HepG2 (cell line): ENCODE data around the gene RAPGEF5. TPM values are rescaled to one million over a fixed set of nuclear protein-coding genes. Genes with fewer than 3 reads are reported as not detected.

ENCODE experiments used
- ATAC-seq: fragments of 200-7000 bp; cut with Tn5 transposase; 3 replicates; pipeline ENCODE4 v1.9.1; 2020; ENCODE audit warnings: mild to moderate bottlenecking, moderate library complexity
- BruUV-seq: library from RNA; stranded (reverse); fragments of 400-500 nt; replicated peaks from 2 replicates; lab custom pipeline; 2021; lab: Mats Ljungman, UMichigan
- CTCF ChIA-PET: fragments of 300-600 bp; formaldehyde crosslinking; extraction: SDS; loops from one replicate; lab custom pipeline; 2021; ENCODE audit warnings: low total read pairs, inconsistent platforms, low intra/inter-chr PET ratio; lab: Yijun Ruan, JAX
- POLR2A ChIA-PET: fragments of 350-600 bp; sonication (Branson Sonifier 250); formaldehyde crosslinking; loops from one replicate; lab custom pipeline; 2020; ENCODE audit warnings: antibody characterized with exemption, inconsistent platforms; lab: Yijun Ruan, JAX
- DNase-seq: peaks from one replicate; pipeline ENCODE4 v3.0.0-alpha.2; 2015; ENCODE audit warnings: low spot score
- FAIRE-seq: peaks from 3 replicates; lab custom pipeline; 2011; peaks lifted over from hg19 to GRCh38; lab: Jason Lieb, UNC
- H2AFZ ChIP-seq: one replicate; pipeline ENCODE4 v1.6.1; 2011; ENCODE audit warnings: low read length, inconsistent platforms
- H3K27ac ChIP-seq: fragments of 300-600 bp; 3 replicates; pipeline ENCODE4 v1.8.0; 2011; ENCODE audit warnings: mixed run types, mild to moderate bottlenecking, mixed read lengths, low read length, inconsistent platforms; ENCODE audit not compliant: insufficient read depth; ENCODE audit errors: extremely low read length
- H3K27me3 ChIP-seq, 2 experiments: fragments of 200-600 bp in 1 of 2; 2 replicates in 1 of 2; 3 replicates in 1 of 2; pipeline versions ENCODE4 v1.6.0 to v1.8.0; 2011; ENCODE audit warnings: low read length in 2 of 2, mild to moderate bottlenecking in 2 of 2, moderate library complexity in 2 of 2, inconsistent platforms in 1 of 2; ENCODE audit not compliant: insufficient read depth in 2 of 2, control insufficient read depth in 1 of 2
- H3K36me3 ChIP-seq, 2 experiments: fragments of 200-600 bp in 1 of 2; replicated peaks in 1 of 2; 2 replicates in 1 of 2; 3 replicates in 1 of 2; pipeline versions ENCODE4 v1.5.1 to v1.8.0; 2011; ENCODE audit warnings: low read length in 2 of 2, inconsistent platforms in 1 of 2; ENCODE audit not compliant: insufficient read depth in 2 of 2, control insufficient read depth in 1 of 2
- H3K4me1 ChIP-seq: 2 replicates; pipeline ENCODE4 v1.5.1; 2012; ENCODE audit warnings: low read length, inconsistent platforms; ENCODE audit not compliant: insufficient read depth
- H3K4me2 ChIP-seq: 2 replicates; pipeline ENCODE4 v1.6.0; 2011; ENCODE audit warnings: low read depth, low read length, inconsistent platforms
- H3K4me3 ChIP-seq, 3 experiments: fragments of 200-600 bp in 1 of 3; sonication (generic), shearing (Covaris generic) in 1 of 3; replicated peaks in 1 of 3; 2 replicates each; pipeline ENCODE4 v1.5.1; 2011 to 2016; ENCODE audit warnings: low read length in 3 of 3, inconsistent platforms in 2 of 3, low read depth in 2 of 3, mild to moderate bottlenecking in 2 of 3, control low read depth in 1 of 3, mixed read lengths in 1 of 3; ENCODE audit not compliant: insufficient read depth in 1 of 3
- H3K79me2 ChIP-seq: one replicate; pipeline ENCODE4 v1.6.1; 2011; ENCODE audit warnings: low read length, inconsistent platforms; ENCODE audit not compliant: insufficient read depth
- H3K9ac ChIP-seq: 2 replicates; pipeline ENCODE4 v1.6.0; 2011; ENCODE audit warnings: mild to moderate bottlenecking, low read depth, low read length, inconsistent platforms; ENCODE audit not compliant: insufficient read depth
- H3K9me3 ChIP-seq: 2 replicates; pipeline ENCODE4 v1.5.1; 2012; ENCODE audit warnings: mild to moderate bottlenecking, low read length
- H4K20me1 ChIP-seq: 2 replicates; pipeline ENCODE4 v1.6.0; 2011; ENCODE audit warnings: inconsistent platforms, mild to moderate bottlenecking, low read length, moderate library complexity; ENCODE audit not compliant: insufficient read depth
- ATF1 ChIP-seq: IDR thresholded peaks from 2 replicates; pipeline ENCODE4 v1.6.1; 2016; ENCODE audit warnings: mild to moderate bottlenecking, control low read depth
- FOXM1 ChIP-seq: sonication (generic); formaldehyde crosslinking; IDR thresholded peaks from 2 replicates; pipeline ENCODE4 v1.5.0; 2020; ENCODE audit warnings: missing genetic modification reagents
- HNF1B ChIP-seq: sonication (generic); formaldehyde crosslinking; IDR thresholded peaks from 2 replicates; pipeline ENCODE4 v1.5.1; 2020; ENCODE audit warnings: mild to moderate bottlenecking, moderate library complexity, missing genetic modification reagents
- ISL2 ChIP-seq: sonication (generic); formaldehyde crosslinking; IDR thresholded peaks from 2 replicates; pipeline ENCODE4 v1.5.0; 2020; ENCODE audit warnings: missing genetic modification reagents
- KLF6 ChIP-seq: IDR thresholded peaks from 2 replicates; pipeline ENCODE4 v1.8.0; 2016; ENCODE audit warnings: missing biosample characterization, missing genetic modification reagents
- NCOR1 ChIP-seq: fragments of 200-600 bp; sonication (generic); IDR thresholded peaks from 2 replicates; pipeline ENCODE4 v1.7.0; 2017; ENCODE audit warnings: antibody characterized with exemption, low read length, borderline replicate concordance
- RARA ChIP-seq: IDR thresholded peaks from 2 replicates; pipeline ENCODE4 v1.6.1; 2016; ENCODE audit warnings: missing genetic modification reagents, missing compliant biosample characterization
- REPIN1 ChIP-seq: sonication (generic); formaldehyde crosslinking; IDR thresholded peaks from 2 replicates; pipeline ENCODE4 v1.8.0; 2022; ENCODE audit warnings: missing genetic modification reagents, low read depth, mild to moderate bottlenecking, borderline replicate concordance
- THYN1 ChIP-seq: sonication (generic); formaldehyde crosslinking; IDR thresholded peaks from 2 replicates; pipeline ENCODE4 v1.8.1; 2023; ENCODE audit warnings: low read depth, mild to moderate bottlenecking, moderate library complexity, missing genetic modification reagents, borderline replicate concordance
- TIGD3 ChIP-seq: sonication (generic); formaldehyde crosslinking; IDR thresholded peaks from 2 replicates; pipeline ENCODE4 v1.5.1; 2020; ENCODE audit warnings: mild to moderate bottlenecking, missing genetic modification reagents, borderline replicate concordance
- ZFP90 ChIP-seq: sonication (generic); formaldehyde crosslinking; IDR thresholded peaks from 2 replicates; pipeline ENCODE4 v1.8.0; 2022; ENCODE audit warnings: missing genetic modification reagents, mild to moderate bottlenecking, inconsistent platforms, borderline replicate concordance
- ZNF12 ChIP-seq: sonication (generic); formaldehyde crosslinking; IDR thresholded peaks from 2 replicates; pipeline ENCODE4 v1.5.0; 2020; ENCODE audit warnings: missing genetic modification reagents
- ZNF674 ChIP-seq: sonication (generic); formaldehyde crosslinking; IDR thresholded peaks from 2 replicates; pipeline ENCODE4 v1.5.0; 2020; ENCODE audit warnings: low read depth, mild to moderate bottlenecking, missing genetic modification reagents
- ZNF713 ChIP-seq: sonication (generic); formaldehyde crosslinking; IDR thresholded peaks from 2 replicates; pipeline ENCODE4 v1.4.0; 2020; ENCODE audit warnings: mild to moderate bottlenecking, missing genetic modification reagents
- WGBS: methylation state at CpG from one replicate; pipeline ENCODE4 v1.1.6; 2017; ENCODE audit warnings: low lambda C conversion rate; 5-methylcytosine and 5-hydroxymethylcytosine counted together
- in situ Hi-C: cut with HindIII; loops from 2 replicates; pipeline ENCODE4 v1.10.0; 2017; ENCODE audit warnings: low pct_unique_long_range_greater_than_20kb; ENCODE audit not compliant: extremely low pct_ligation_motif_present
- intact Hi-C: fragments of 100-400 bp; cut with micrococcal nuclease; formaldehyde crosslinking; loops from one replicate; pipeline ENCODE4 v1.10.0; 2022; ENCODE audit not compliant: unreplicated experiment
- polyA plus RNA-seq, 8 experiments: library from polyadenylated mRNA; depleted of rRNA in 3 of 8; stranded (reverse) in 7 of 8; unstranded in 1 of 8; fragments of >200 nt; fragmentation: Illumina TruSeq in 4 of 8; extraction: Trizol in 4 of 8; gene quantifications; 2 replicates each; pipeline versions ENCODE4 v1.2.1 to v1.2.3, GENCODE V29; 2011 to 2016; ENCODE audit warnings: low read depth in 4 of 8, missing spikeins in 1 of 8, mixed read lengths in 1 of 8; ENCODE audit not compliant: insufficient read depth in 1 of 8
- total RNA-seq, 5 experiments: library from RNA; depleted of rRNA; stranded (reverse); fragments of >200 nt; fragmentation: Illumina TruSeq; extraction: Trizol; gene quantifications; 2 replicates each; pipeline ENCODE4 v1.2.3, GENCODE V29; 2016; ENCODE audit warnings: low read depth in 1 of 5

Gene RAPGEF5
- total and polyA plus RNA-seq, 2 of the 13 experiments (the other 11 are each of a cell fraction or from before 2014, with no cell fraction given) = 17.1 to 23.4 TPM

- H3K27me3 ChIP-seq = no peaks in the 10 kb centered on the region
- peaks cover 18 to 72% of the 10 kb centered on the region in 2 experiments for H3K36me3 ChIP-seq
- TF ChIP-seq TIGD3 (CRISPR knock-in tag) (no peak), FOXM1 (no peak), ZNF674 (CRISPR knock-in tag) (no peak), ZNF12 (CRISPR knock-in tag) (no peak), HNF1B (CRISPR knock-in tag) (no peak), ZNF713 (CRISPR knock-in tag) (no peak), RARA (CRISPR knock-in tag) (no peak), NCOR1 (no peak), THYN1 (CRISPR knock-in tag) (no peak), ATF1 (CRISPR knock-in tag) (no peak), ISL2 (no peak), REPIN1 (CRISPR knock-in tag) (no peak), KLF6 (CRISPR knock-in tag) (no peak), ZFP90 (CRISPR knock-in tag) (no peak)
- TF ChIP-seq, all 625 proteins: peak for 0
- in situ Hi-C loops = no loop called here
- Histone ChIP-seq H3K27ac (no peak overlapping the region), H3K79me2 (no peaks in the 10 kb centered on the region), H3K9ac (no peak overlapping the region), H2AFZ (no peak overlapping the region), H3K4me3 (no peak overlapping the region), H3K4me2 (no peak overlapping the region), H3K4me1 (no peaks in the 10 kb centered on the region), H4K20me1 (no peaks in the 10 kb centered on the region; the same call in 1 of the 2 replicates), H3K9me3 (no peaks in the 10 kb centered on the region)
- ChIA-PET POLR2A (no interaction called here), CTCF (no interaction called here)
- FAIRE-seq (no peak), DNase-seq (no peak), ATAC-seq (no peak)
- BruUV-seq = no TSS peak
- intact Hi-C loops = no loop called here
- 94% methylated on average over 8 of the region's 8 CpGs for WGBS
These were observed 166.2 kb downstream of the RAPGEF5 start for GRCh38 chr7:22190736-22191135.
